Right atrium auricular region (tissue), 2 donors: Measurements from ENCODE around the gene NRG2. TPM values are rescaled to one million over a fixed set of nuclear protein-coding genes. Genes with fewer than 3 reads are reported as not detected.

Experiments
- DNase-seq: peaks from one replicate; pipeline ENCODE4 v3.0.0-alpha.2; 2019; ENCODE audit warnings: low spot score
- H3K27ac ChIP-seq, 2 donors: fragments of 200-600 bp; sonication (generic); 1 replicate in 1 of 2; 2 replicates in 1 of 2; pipeline ENCODE4 v1.5.1; 2016 to 2019
- H3K27me3 ChIP-seq, 2 donors: fragments of 200-600 bp; sonication (generic); one replicate each; pipeline versions ENCODE4 v1.5.1 to v1.6.0; 2017 to 2019
- H3K36me3 ChIP-seq: fragments of 200-600 bp; sonication (generic); one replicate; pipeline ENCODE4 v1.5.1; 2016
- H3K4me1 ChIP-seq, 2 donors: fragments of 200-600 bp; sonication (generic); one replicate each; pipeline versions ENCODE4 v1.5.1 to v1.6.0; 2017 to 2019
- H3K4me3 ChIP-seq, 2 donors: fragments of 200-600 bp; sonication (generic); 1 replicate in 1 of 2; 2 replicates in 1 of 2; pipeline ENCODE4 v1.5.1; 2017 to 2019; ENCODE audit warnings: mild to moderate bottlenecking in 1 of 2, moderate library complexity in 1 of 2
- H3K9me3 ChIP-seq, 2 donors: fragments of 200-600 bp; sonication (generic); one replicate each; pipeline ENCODE4 v1.5.1; 2019
- CTCF ChIP-seq, 2 donors: fragments of 200-600 bp; sonication (generic); IDR thresholded peaks; one replicate each; pipeline ENCODE4 v1.5.1; 2019; ENCODE audit warnings: antibody characterized with exemption in 2 of 2
- total RNA-seq, 2 donors: library from RNA; depleted of rRNA; stranded (reverse); fragments of >200 nt; gene quantifications; one replicate each; pipeline ENCODE4 v1.1.0, GENCODE V29; 2016

The NRG2 gene
- total RNA-seq, 2 donors from 2014 or later = 1.8 to 1.9 TPM

GRCh38 chr5:140033037-140033760, 9.9 kb downstream of the NRG2 start:
- no peak for TF ChIP-seq CTCF (IDR thresholded peaks at IDR 0.05)
- Histone ChIP-seq H3K4me3 (no peak overlapping the region), H3K27ac (no peak overlapping the region)

GRCh38 chr5:140032296-140032695, 10.8 kb downstream of the NRG2 start:
- DNase-seq = no peak
- no peaks in the 10 kb centered on the region for H3K27me3 ChIP-seq
- peaks cover 0 to 12% of the 10 kb centered on the region in 2 donors for H3K4me1 ChIP-seq
- H3K4me3 ChIP-seq = no peak overlapping the region
- H3K27ac ChIP-seq = no peak overlapping the region
- no peaks in the 10 kb centered on the region for H3K36me3 ChIP-seq
- TF ChIP-seq CTCF (IDR thresholded peaks at IDR 0.05) = no peak
- H3K9me3 ChIP-seq = peaks cover 0 to 8% of the 10 kb centered on the region in 2 donors

More at GRCh38 chr5:140033037-140033760, 9.9 kb downstream of the NRG2 start:
- Histone ChIP-seq H3K27me3 (no peaks in the 10 kb centered on the region), H3K4me1 (peaks cover 0 to 12% of the 10 kb centered on the region in 2 donors), H3K36me3 (no peaks in the 10 kb centered on the region), H3K9me3 (peaks cover 0 to 8% of the 10 kb centered on the region in 2 donors)
- no peak for DNase-seq

GRCh38 chr5:140027807-140028206, 15.3 kb downstream of the NRG2 start:
- Histone ChIP-seq H3K4me1 (no peaks in the 10 kb centered on the region), H3K9me3 (no peaks in the 10 kb centered on the region), H3K27ac (no peak overlapping the region), H3K4me3 (no peak overlapping the region), H3K36me3 (no peaks in the 10 kb centered on the region), H3K27me3 (no peaks in the 10 kb centered on the region)
- DNase-seq = no peak
- TF ChIP-seq CTCF (IDR thresholded peaks at IDR 0.05) = no peak

GRCh38 chr5:140025736-140026135, 17.4 kb downstream of the NRG2 start:
- H3K9me3 ChIP-seq = no peaks in the 10 kb centered on the region
- no peak for TF ChIP-seq CTCF (IDR thresholded peaks at IDR 0.05)
- H3K4me1 ChIP-seq = peaks cover 0 to 8% of the 10 kb centered on the region in 2 donors
- no peak overlapping the region for H3K27ac ChIP-seq
- no peaks in the 10 kb centered on the region for H3K27me3 ChIP-seq
- H3K4me3 ChIP-seq = no peak overlapping the region
- no peak for DNase-seq
- H3K36me3 ChIP-seq = no peaks in the 10 kb centered on the region

- no peak for DNase-seq
- no peaks in the 10 kb centered on the region for H3K9me3 ChIP-seq
- H3K4me3 ChIP-seq = no peak overlapping the region
- TF ChIP-seq CTCF (IDR thresholded peaks at IDR 0.05) = no peak
- no peaks in the 10 kb centered on the region for H3K36me3 ChIP-seq
- peaks cover 0 to 10% of the 10 kb centered on the region in 2 donors for H3K4me1 ChIP-seq
- H3K27ac ChIP-seq = no peak overlapping the region
- no peaks in the 10 kb centered on the region for H3K27me3 ChIP-seq
Measured at GRCh38 chr5:140024928-140025327, 18.2 kb downstream of the NRG2 start.
